ENCODE data around the gene SGPP2. TPM values are rescaled to one million over a fixed set of nuclear protein-coding genes. Genes with fewer than 3 reads are reported as not detected.

SGPP2 gene
- total RNA-seq, 2 experiments from 2014 or later, result 1.7 TPM

DNA sequence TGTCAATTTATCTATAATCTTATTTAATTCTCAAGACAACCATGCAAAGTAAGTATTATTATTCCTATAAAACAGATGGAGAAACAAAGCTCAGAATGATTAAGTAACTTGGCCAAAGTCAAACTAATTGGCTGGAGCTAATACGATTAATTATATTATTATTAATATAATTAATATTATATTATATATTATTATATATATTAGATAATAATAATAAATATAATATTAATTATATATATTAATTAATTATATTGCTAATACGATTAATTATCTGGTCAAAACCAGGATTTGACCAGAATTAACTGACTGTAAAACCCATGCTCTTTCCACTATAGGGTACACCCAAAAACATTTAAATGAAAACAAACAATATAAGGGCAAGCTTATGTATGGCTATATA is 179.2 kb downstream of the SGPP2 start:
- H3K27ac ChIP-seq (ENCODE audit: low read depth in 1 of 2, low read length in 2 of 2), result no peak overlapping the region
- ChIA-PET CTCF (interaction anchor here (1.0 kb wide), 1 partner anchor 9 kb away, joined by 3 read pairs; no protein-coding TSS in a partner anchor), POLR2A (no interaction called here)
- no peak for ATAC-seq (ENCODE audit: poor library complexity)
- Mint-ChIP-seq H3K4me3 (no peak overlapping the region), H3K4me1 (ENCODE audit: low read depth) (peaks cover 4% of the 10 kb centered on the region), H3K27ac (no peak overlapping the region), H3K36me3 (ENCODE audit: low read depth) (peaks cover 70% of the 10 kb centered on the region), H3K27me3 (no peaks in the 10 kb centered on the region), H3K9me3 (no peaks in the 10 kb centered on the region)
- DNase-seq, result no peak
- intact Hi-C loops (cut with DNase I, micrococcal nuclease), result no loop called here
- H3K4me1 ChIP-seq (ENCODE audit: insufficient read depth, low read length), result no peaks in the 10 kb centered on the region
- H3K36me3 ChIP-seq (ENCODE audit: insufficient read depth, low read length), result peaks cover 26% of the 10 kb centered on the region
- H3K9me3 ChIP-seq (ENCODE audit: control insufficient read depth in 1 of 2, insufficient read depth in 1 of 2, low read length in 2 of 2), result no peaks in the 10 kb centered on the region
- H3K27me3 ChIP-seq (ENCODE audit: control insufficient read depth in 1 of 2, insufficient read depth in 2 of 2, low read length in 2 of 2), result no peaks in the 10 kb centered on the region
- TF ChIP-seq, protein P1, sequence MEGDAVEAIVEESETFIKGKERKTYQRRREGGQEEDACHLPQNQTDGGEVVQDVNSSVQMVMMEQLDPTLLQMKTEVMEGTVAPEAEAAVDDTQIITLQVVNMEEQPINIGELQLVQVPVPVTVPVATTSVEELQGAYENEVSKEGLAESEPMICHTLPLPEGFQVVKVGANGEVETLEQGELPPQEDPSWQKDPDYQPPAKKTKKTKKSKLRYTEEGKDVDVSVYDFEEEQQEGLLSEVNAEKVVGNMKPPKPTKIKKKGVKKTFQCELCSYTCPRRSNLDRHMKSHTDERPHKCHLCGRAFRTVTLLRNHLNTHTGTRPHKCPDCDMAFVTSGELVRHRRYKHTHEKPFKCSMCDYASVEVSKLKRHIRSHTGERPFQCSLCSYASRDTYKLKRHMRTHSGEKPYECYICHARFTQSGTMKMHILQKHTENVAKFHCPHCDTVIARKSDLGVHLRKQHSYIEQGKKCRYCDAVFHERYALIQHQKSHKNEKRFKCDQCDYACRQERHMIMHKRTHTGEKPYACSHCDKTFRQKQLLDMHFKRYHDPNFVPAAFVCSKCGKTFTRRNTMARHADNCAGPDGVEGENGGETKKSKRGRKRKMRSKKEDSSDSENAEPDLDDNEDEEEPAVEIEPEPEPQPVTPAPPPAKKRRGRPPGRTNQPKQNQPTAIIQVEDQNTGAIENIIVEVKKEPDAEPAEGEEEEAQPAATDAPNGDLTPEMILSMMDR (IDR thresholded peaks at IDR 0.05), result no peak
- no peak overlapping the region for H3K4me3 ChIP-seq (ENCODE audit: low read length)

GRCh38 chr2:222604749-222605515 is 180.6 kb downstream of the SGPP2 start:
- Histone ChIP-seq H3K4me1 (ENCODE audit: insufficient read depth, low read length) (no peaks in the 10 kb centered on the region), H3K27ac (ENCODE audit: low read depth in 1 of 2, low read length in 2 of 2) (no peak overlapping the region), H3K9me3 (ENCODE audit: control insufficient read depth in 1 of 2, insufficient read depth in 1 of 2, low read length in 2 of 2) (no peaks in the 10 kb centered on the region), H3K4me3 (ENCODE audit: low read length) (no peak overlapping the region), H3K36me3 (ENCODE audit: insufficient read depth, low read length) (peaks cover 19% of the 10 kb centered on the region), H3K27me3 (ENCODE audit: control insufficient read depth in 1 of 2, insufficient read depth in 2 of 2, low read length in 2 of 2) (no peaks in the 10 kb centered on the region)
- H3K4me3 Mint-ChIP-seq, result no peak overlapping the region
- no peaks in the 10 kb centered on the region for H3K9me3 Mint-ChIP-seq
- DNase-seq, result no peak
- ATAC-seq (ENCODE audit: poor library complexity), result no peak
- peaks cover 67% of the 10 kb centered on the region for H3K36me3 Mint-ChIP-seq (ENCODE audit: low read depth)
- peaks cover 4% of the 10 kb centered on the region for H3K4me1 Mint-ChIP-seq (ENCODE audit: low read depth)
- POLR2A ChIA-PET, result interaction anchor here (0.6 kb wide), 1 partner anchor 507 kb away, joined by 3 read pairs; no protein-coding TSS in a partner anchor
- TF ChIP-seq, protein P1 (IDR thresholded peaks at IDR 0.05), result no peak
- CTCF ChIA-PET, result interaction anchor here (0.6 kb wide), 1 partner anchor 1039 kb away, joined by 3 read pairs; no protein-coding TSS in a partner anchor
- H3K27me3 Mint-ChIP-seq, result no peaks in the 10 kb centered on the region
- H3K27ac Mint-ChIP-seq, result no peak overlapping the region
- intact Hi-C loops (cut with DNase I, micrococcal nuclease), result no loop called here

- no peak for DNase-seq
- Mint-ChIP-seq H3K27me3 (no peaks in the 10 kb centered on the region), H3K36me3 (ENCODE audit: low read depth) (peaks cover 67% of the 10 kb centered on the region), H3K4me1 (ENCODE audit: low read depth) (peaks cover 7% of the 10 kb centered on the region), H3K4me3 (no peak overlapping the region), H3K9me3 (no peaks in the 10 kb centered on the region), H3K27ac (no peak overlapping the region)
- ATAC-seq (ENCODE audit: poor library complexity), result no peak
- Histone ChIP-seq H3K36me3 (ENCODE audit: insufficient read depth, low read length) (peaks cover 15% of the 10 kb centered on the region), H3K27me3 (ENCODE audit: control insufficient read depth in 1 of 2, insufficient read depth in 2 of 2, low read length in 2 of 2) (no peaks in the 10 kb centered on the region), H3K27ac (ENCODE audit: low read depth in 1 of 2, low read length in 2 of 2) (no peak overlapping the region), H3K9me3 (ENCODE audit: control insufficient read depth in 1 of 2, insufficient read depth in 1 of 2, low read length in 2 of 2) (no peaks in the 10 kb centered on the region), H3K4me3 (ENCODE audit: low read length) (no peak overlapping the region), H3K4me1 (ENCODE audit: insufficient read depth, low read length) (no peaks in the 10 kb centered on the region)
- TF ChIP-seq, protein P1 (IDR thresholded peaks at IDR 0.05), result no peak
- intact Hi-C loops (cut with DNase I, micrococcal nuclease), result no loop called here
- CTCF ChIA-PET, result no interaction called here
- POLR2A ChIA-PET, result no interaction called here
These were observed 182.0 kb downstream of the SGPP2 start for GRCh38 chr2:222606306-222606705.
